ENCODE results near the gene WDR53.

The WDR53 gene

DNA sequence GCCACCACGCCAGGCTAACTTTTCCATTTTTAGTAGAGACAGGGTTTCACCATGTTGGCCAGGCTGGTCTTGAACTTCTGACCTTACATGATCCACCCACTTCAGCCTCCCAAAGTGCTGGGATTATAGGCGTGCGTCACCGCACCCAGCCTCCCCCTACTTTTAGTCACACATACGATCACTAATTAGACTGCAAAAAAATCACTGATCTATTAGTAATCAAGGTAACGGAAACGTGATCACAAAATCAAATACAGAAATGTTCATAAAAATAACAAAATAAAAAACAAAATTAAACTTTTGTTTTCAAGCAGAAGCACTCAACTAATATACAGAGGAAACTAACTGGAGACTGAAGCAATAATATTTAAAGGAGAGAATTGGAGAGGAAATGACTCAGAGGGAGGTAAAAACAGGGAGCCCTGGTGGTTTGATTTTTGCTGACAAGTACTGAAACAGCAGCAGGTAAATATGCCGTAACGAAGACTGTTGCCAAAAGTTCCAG is 4.6 kb downstream of the WDR53 start:
- Histone ChIP-seq H3K27ac (replicated peaks) (no peak overlapping the region), H3K4me3 (replicated peaks; ENCODE audit: insufficient read depth, low read length) (no peak overlapping the region), H3K27me3 (ENCODE audit: insufficient read depth, poor library complexity, severe bottlenecking) (no peaks in the 10 kb centered on the region)
- no peak for DNase-seq (ENCODE audit: low read depth in 1 of 2, low spot score in 1 of 2)
- no peak for TF ChIP-seq POLR2AphosphoS5 (IDR thresholded peaks at IDR 0.05; ENCODE audit: low read depth)
- TF ChIP-seq, protein P1, sequence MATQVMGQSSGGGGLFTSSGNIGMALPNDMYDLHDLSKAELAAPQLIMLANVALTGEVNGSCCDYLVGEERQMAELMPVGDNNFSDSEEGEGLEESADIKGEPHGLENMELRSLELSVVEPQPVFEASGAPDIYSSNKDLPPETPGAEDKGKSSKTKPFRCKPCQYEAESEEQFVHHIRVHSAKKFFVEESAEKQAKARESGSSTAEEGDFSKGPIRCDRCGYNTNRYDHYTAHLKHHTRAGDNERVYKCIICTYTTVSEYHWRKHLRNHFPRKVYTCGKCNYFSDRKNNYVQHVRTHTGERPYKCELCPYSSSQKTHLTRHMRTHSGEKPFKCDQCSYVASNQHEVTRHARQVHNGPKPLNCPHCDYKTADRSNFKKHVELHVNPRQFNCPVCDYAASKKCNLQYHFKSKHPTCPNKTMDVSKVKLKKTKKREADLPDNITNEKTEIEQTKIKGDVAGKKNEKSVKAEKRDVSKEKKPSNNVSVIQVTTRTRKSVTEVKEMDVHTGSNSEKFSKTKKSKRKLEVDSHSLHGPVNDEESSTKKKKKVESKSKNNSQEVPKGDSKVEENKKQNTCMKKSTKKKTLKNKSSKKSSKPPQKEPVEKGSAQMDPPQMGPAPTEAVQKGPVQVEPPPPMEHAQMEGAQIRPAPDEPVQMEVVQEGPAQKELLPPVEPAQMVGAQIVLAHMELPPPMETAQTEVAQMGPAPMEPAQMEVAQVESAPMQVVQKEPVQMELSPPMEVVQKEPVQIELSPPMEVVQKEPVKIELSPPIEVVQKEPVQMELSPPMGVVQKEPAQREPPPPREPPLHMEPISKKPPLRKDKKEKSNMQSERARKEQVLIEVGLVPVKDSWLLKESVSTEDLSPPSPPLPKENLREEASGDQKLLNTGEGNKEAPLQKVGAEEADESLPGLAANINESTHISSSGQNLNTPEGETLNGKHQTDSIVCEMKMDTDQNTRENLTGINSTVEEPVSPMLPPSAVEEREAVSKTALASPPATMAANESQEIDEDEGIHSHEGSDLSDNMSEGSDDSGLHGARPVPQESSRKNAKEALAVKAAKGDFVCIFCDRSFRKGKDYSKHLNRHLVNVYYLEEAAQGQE (IDR thresholded peaks at IDR 0.05; ENCODE audit: insufficient replicate concordance, low read depth): no peak
- TF ChIP-seq, protein P2, sequence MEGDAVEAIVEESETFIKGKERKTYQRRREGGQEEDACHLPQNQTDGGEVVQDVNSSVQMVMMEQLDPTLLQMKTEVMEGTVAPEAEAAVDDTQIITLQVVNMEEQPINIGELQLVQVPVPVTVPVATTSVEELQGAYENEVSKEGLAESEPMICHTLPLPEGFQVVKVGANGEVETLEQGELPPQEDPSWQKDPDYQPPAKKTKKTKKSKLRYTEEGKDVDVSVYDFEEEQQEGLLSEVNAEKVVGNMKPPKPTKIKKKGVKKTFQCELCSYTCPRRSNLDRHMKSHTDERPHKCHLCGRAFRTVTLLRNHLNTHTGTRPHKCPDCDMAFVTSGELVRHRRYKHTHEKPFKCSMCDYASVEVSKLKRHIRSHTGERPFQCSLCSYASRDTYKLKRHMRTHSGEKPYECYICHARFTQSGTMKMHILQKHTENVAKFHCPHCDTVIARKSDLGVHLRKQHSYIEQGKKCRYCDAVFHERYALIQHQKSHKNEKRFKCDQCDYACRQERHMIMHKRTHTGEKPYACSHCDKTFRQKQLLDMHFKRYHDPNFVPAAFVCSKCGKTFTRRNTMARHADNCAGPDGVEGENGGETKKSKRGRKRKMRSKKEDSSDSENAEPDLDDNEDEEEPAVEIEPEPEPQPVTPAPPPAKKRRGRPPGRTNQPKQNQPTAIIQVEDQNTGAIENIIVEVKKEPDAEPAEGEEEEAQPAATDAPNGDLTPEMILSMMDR (IDR thresholded peaks at IDR 0.05; ENCODE audit: insufficient read depth, low read length): no peak
- TF ChIP-seq SPI1 (IDR thresholded peaks at IDR 0.05; ENCODE audit: borderline replicate concordance, low read depth): no peak

DNA sequence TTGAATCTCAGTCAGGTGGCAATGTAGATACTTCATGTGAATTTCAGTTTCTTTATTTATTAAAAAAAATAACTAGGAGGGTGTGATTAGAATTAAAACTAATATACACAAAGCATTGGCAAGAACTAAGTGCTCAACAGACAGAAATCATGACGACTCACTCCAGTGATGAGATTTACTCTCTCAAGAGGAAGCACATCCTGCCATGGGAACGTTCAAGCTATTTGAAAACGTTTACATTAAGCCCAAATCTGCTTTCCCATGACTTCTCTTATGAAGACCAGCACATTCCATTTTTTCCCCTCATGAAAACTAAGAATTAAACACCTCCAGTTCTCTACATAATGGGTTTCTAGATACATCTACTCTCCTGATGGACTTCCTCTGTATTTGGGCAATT is 8.5 kb downstream of the WDR53 start:
- TF ChIP-seq GABPA (IDR thresholded peaks at IDR 0.05; ENCODE audit: low read depth) (no peak), POLR2AphosphoS5 (IDR thresholded peaks at IDR 0.05; ENCODE audit: low read depth) (no peak), SPI1 (IDR thresholded peaks at IDR 0.05; ENCODE audit: borderline replicate concordance, low read depth) (no peak)
- TF ChIP-seq, protein P2 (IDR thresholded peaks at IDR 0.05; ENCODE audit: insufficient read depth, low read length): no peak
- TF ChIP-seq, protein P1 (IDR thresholded peaks at IDR 0.05; ENCODE audit: insufficient replicate concordance, low read depth): no peak
- DNase-seq (ENCODE audit: low read depth in 1 of 2, low spot score in 1 of 2): no peak

DNA sequence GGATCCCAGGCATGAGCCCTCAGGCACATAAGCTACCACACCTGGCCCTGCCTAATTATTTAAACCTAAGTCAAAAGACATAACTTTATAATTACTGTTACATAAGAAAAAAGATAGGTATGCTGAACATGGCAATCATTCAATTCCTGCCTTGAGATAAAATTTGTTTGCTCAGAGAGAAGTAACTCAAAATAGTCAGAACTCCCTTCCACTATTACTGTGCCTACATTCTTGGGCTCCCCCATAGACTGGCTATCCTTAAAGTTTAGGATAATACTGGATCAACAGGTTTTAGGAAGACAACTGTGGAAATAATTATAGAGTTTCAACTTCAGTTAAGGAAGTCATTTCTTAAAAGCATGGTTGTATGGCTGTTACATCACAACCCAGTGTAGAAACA is 9.9 kb downstream of the WDR53 start:
- DNase-seq (ENCODE audit: low read depth in 1 of 2, low spot score in 1 of 2): no peak
- H3K27me3 ChIP-seq (ENCODE audit: insufficient read depth, poor library complexity, severe bottlenecking): no peaks in the 10 kb centered on the region
- H3K27ac ChIP-seq (replicated peaks): peak overlapping the region; percentile 52
- H3K4me3 ChIP-seq (replicated peaks; ENCODE audit: insufficient read depth, low read length): no peak overlapping the region
- TF ChIP-seq, protein P2 (IDR thresholded peaks at IDR 0.05; ENCODE audit: insufficient read depth, low read length): no peak
- TF ChIP-seq GABPA (IDR thresholded peaks at IDR 0.05; ENCODE audit: low read depth): no peak
- TF ChIP-seq, protein P1 (IDR thresholded peaks at IDR 0.05; ENCODE audit: insufficient replicate concordance, low read depth): no peak
- no peak for TF ChIP-seq POLR2AphosphoS5 (IDR thresholded peaks at IDR 0.05; ENCODE audit: low read depth)
- no peak for TF ChIP-seq SPI1 (IDR thresholded peaks at IDR 0.05; ENCODE audit: borderline replicate concordance, low read depth)

More for the DNA sequence above, 8.5 kb downstream of the WDR53 start:
- Histone ChIP-seq H3K27me3 (ENCODE audit: insufficient read depth, poor library complexity, severe bottlenecking) (no peaks in the 10 kb centered on the region), H3K4me3 (replicated peaks; ENCODE audit: insufficient read depth, low read length) (no peak overlapping the region), H3K27ac (replicated peaks) (no peak overlapping the region)
